ENCODE measurements around the gene CHKA. TPM values are rescaled to one million over a fixed set of nuclear protein-coding genes. Genes with fewer than 3 reads are reported as not detected.

The CHKA gene
- total and polyA plus RNA-seq, 8 donors: 36.8 to 106 (median 82.8) TPM

GRCh38 chr11:68159665-68160064 is 38.5 kb upstream of the CHKA start:
- Histone ChIP-seq H3K36me3 (peaks cover 0 to 62% of the 10 kb centered on the region in 2 donors), H3K4me1 (no peaks in the 10 kb centered on the region), H3K27me3 (no peaks in the 10 kb centered on the region), H3K9me3 (no peaks in the 10 kb centered on the region), H3K4me3 (no peak overlapping the region), H3K27ac (no peak overlapping the region)
- intact Hi-C loops (cut with DNase I): no loop called here
- ATAC-seq (no peak), DNase-seq (no peak)
- TF ChIP-seq, protein P1, sequence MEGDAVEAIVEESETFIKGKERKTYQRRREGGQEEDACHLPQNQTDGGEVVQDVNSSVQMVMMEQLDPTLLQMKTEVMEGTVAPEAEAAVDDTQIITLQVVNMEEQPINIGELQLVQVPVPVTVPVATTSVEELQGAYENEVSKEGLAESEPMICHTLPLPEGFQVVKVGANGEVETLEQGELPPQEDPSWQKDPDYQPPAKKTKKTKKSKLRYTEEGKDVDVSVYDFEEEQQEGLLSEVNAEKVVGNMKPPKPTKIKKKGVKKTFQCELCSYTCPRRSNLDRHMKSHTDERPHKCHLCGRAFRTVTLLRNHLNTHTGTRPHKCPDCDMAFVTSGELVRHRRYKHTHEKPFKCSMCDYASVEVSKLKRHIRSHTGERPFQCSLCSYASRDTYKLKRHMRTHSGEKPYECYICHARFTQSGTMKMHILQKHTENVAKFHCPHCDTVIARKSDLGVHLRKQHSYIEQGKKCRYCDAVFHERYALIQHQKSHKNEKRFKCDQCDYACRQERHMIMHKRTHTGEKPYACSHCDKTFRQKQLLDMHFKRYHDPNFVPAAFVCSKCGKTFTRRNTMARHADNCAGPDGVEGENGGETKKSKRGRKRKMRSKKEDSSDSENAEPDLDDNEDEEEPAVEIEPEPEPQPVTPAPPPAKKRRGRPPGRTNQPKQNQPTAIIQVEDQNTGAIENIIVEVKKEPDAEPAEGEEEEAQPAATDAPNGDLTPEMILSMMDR (IDR thresholded peaks at IDR 0.05): no peak

DNA sequence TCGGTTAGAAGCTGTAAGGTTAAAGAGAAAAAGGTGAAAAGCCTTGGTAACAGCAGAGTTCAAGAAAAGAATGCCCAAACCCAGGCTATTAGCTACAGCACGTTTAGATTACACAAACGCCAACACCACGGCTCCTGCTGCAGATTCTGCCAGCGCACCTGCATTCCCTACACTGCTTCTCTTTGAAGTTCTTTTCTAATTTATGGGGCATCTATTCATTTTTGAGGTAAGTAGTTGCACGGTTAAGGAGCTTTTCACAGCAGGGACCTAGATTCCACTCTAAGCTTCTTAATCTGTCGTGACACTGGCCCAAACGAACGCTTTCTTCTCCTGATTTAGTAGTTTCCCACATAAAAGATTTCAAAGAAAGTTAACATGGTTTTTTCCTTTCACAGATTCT is 38.0 kb upstream of the CHKA start:
- H3K9me3 ChIP-seq: no peaks in the 10 kb centered on the region
- no peaks in the 10 kb centered on the region for H3K27me3 ChIP-seq
- no peak overlapping the region for H3K4me3 ChIP-seq
- intact Hi-C loops (cut with DNase I): no loop called here
- peaks cover 0 to 57% of the 10 kb centered on the region in 2 donors for H3K36me3 ChIP-seq
- TF ChIP-seq, protein P1 (IDR thresholded peaks at IDR 0.05): no peak
- DNase-seq (no peak), ATAC-seq (no peak)
- no peaks in the 10 kb centered on the region for H3K4me1 ChIP-seq
- no peak overlapping the region for H3K27ac ChIP-seq

DNA sequence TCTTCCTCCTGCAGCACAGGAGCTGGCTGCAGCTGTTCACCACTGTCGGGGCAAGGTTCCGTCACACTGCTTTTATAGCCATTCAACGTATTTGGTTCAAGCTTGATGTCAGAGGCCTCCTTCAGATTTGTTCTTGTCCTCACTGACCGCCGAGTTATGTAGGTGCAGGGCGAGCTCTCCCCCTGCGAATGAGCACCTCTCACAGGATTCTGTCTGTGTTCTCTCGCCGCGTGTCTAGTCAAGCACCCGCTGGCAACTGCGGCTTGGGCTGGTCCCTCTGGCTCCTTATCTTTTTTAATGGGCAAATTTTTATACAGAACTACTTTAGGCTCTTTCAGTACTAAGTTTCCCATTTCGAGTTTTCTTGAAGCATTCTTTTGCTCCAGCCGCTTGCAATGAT is 37.4 kb upstream of the CHKA start:
- H3K4me1 ChIP-seq: no peaks in the 10 kb centered on the region
- TF ChIP-seq, protein P1 (IDR thresholded peaks at IDR 0.05): no peak
- H3K9me3 ChIP-seq: no peaks in the 10 kb centered on the region
- no peak overlapping the region for H3K4me3 ChIP-seq
- intact Hi-C loops (cut with DNase I): no loop called here
- ATAC-seq (peak; percentile 65), DNase-seq (no peak)
- H3K27me3 ChIP-seq: no peaks in the 10 kb centered on the region
- H3K27ac ChIP-seq: no peak overlapping the region
- peaks cover 0 to 51% of the 10 kb centered on the region in 2 donors for H3K36me3 ChIP-seq

- ATAC-seq (no peak), DNase-seq (peak in 1 of 4 donors; percentile 18)
- H3K36me3 ChIP-seq: peaks cover 0 to 24% of the 10 kb centered on the region in 2 donors
- TF ChIP-seq, protein P1 (IDR thresholded peaks at IDR 0.05): no peak
- no peaks in the 10 kb centered on the region for H3K27me3 ChIP-seq
- H3K4me3 ChIP-seq: no peak overlapping the region
- no peaks in the 10 kb centered on the region for H3K9me3 ChIP-seq
- H3K27ac ChIP-seq: no peak overlapping the region
- peaks cover 7 to 8% of the 10 kb centered on the region in 2 donors for H3K4me1 ChIP-seq
- intact Hi-C loops (cut with DNase I): no loop called here
Observed at GRCh38 chr11:68153742-68154141, 32.6 kb upstream of the CHKA start.

- no peak overlapping the region for H3K4me3 ChIP-seq
- ATAC-seq: peak; percentile 77
- peaks cover 21 to 34% of the 10 kb centered on the region in 2 donors for H3K4me1 ChIP-seq
- intact Hi-C loops (cut with DNase I): no loop called here
- no peaks in the 10 kb centered on the region for H3K27me3 ChIP-seq
- DNase-seq: peak in 2 of 4 donors; percentile 77 to 82
- no peaks in the 10 kb centered on the region for H3K9me3 ChIP-seq
- TF ChIP-seq, protein P1 (IDR thresholded peaks at IDR 0.05): no peak
- H3K27ac ChIP-seq: peak overlapping the region; percentile 39 to 50
- H3K36me3 ChIP-seq: no peaks in the 10 kb centered on the region
Observed at GRCh38 chr11:68150037-68150436, 28.8 kb upstream of the CHKA start.
